ENCODE results near the gene GLCCI1. TPM values are rescaled to one million over a fixed set of nuclear protein-coding genes. Genes with fewer than 3 reads are reported as not detected.

The GLCCI1 gene
- total RNA-seq, 1 experiment from 2014 or later, result 8.5 TPM

- H3K27ac ChIP-seq (ENCODE audit: low read length), result no peak overlapping the region
- BruUV-seq (replicated peaks), result no TSS peak
- no peak overlapping the region for H3K9ac ChIP-seq (ENCODE audit: low read length)
- TF ChIP-seq CTCF (conservative IDR thresholded peaks at IDR 0.05; ENCODE audit: low read depth, low read length) (no peak), EZH2phosphoT487 (IDR thresholded peaks at IDR 0.05; ENCODE audit: borderline replicate concordance, low read length) (no peak), EZH2 (IDR thresholded peaks at IDR 0.05; ENCODE audit: low read length, unreplicated experiment) (no peak)
- H3K4me1 ChIP-seq (ENCODE audit: insufficient read depth, low read length), result peaks cover 13% of the 10 kb centered on the region
- ATAC-seq, result no peak
- no peak overlapping the region for H3K4me2 ChIP-seq (ENCODE audit: low read length)
- intact Hi-C loops (cut with micrococcal nuclease), result no loop called here
- H3K9me3 ChIP-seq (ENCODE audit: low read length), result no peaks in the 10 kb centered on the region
- CTCF ChIA-PET, result no interaction called here
- DNase-seq, result no peak
- H2AFZ ChIP-seq (ENCODE audit: low read length), result no peak overlapping the region
- no peaks in the 10 kb centered on the region for H4K20me1 ChIP-seq (ENCODE audit: low read length)
- H3K4me3 ChIP-seq (ENCODE audit: low read length), result no peak overlapping the region
- H3K79me2 ChIP-seq (ENCODE audit: low read length), result no peaks in the 10 kb centered on the region
- H3F3A ChIP-seq (ENCODE audit: low read length, unreplicated experiment), result no peaks in the 10 kb centered on the region
- H3K9me2 ChIP-seq (replicated peaks; ENCODE audit: low read length), result no peaks in the 10 kb centered on the region
- no peaks in the 10 kb centered on the region for H3K36me3 ChIP-seq (ENCODE audit: low read depth, low read length)
- POLR2A ChIA-PET (ENCODE audit: unreplicated experiment), result no interaction called here
- H3K27me3 ChIP-seq (ENCODE audit: low read length), result no peaks in the 10 kb centered on the region
Measured at GRCh38 chr7:7944619-7945282, 23.8 kb upstream of the GLCCI1 start.

DNA sequence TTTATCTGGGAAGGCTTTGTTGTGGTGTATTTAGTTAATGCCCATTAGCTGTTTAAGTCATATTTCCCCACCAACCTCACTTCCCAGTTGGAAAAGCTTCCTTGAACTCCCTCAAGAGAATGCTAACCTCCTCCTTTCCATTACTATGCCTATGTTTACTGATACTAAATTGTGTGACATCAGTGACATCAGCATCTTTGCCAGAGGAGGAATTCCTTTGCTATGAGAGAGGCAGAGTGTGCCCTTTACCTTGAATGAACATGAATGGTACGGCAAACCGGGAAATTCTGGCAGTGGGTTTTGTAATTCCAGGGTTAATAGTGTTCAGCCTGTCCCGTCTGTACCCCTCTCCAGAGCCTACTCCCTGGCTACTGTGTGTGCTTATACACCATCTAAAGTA is 22.1 kb upstream of the GLCCI1 start:
- CTCF ChIA-PET, result no interaction called here
- H3K79me2 ChIP-seq (ENCODE audit: low read length), result no peaks in the 10 kb centered on the region
- H3K27ac ChIP-seq (ENCODE audit: low read length), result no peak overlapping the region
- no peaks in the 10 kb centered on the region for H3K9me2 ChIP-seq (replicated peaks; ENCODE audit: low read length)
- POLR2A ChIA-PET (ENCODE audit: unreplicated experiment), result no interaction called here
- H3K9me3 ChIP-seq (ENCODE audit: low read length), result no peaks in the 10 kb centered on the region
- no peaks in the 10 kb centered on the region for H4K20me1 ChIP-seq (ENCODE audit: low read length)
- ATAC-seq (0 out of 2 replicates have a peak, but pooled peaks have one; percentile 13), DNase-seq (peak; percentile 63)
- H3K4me2 ChIP-seq (ENCODE audit: low read length), result no peak overlapping the region
- no peaks in the 10 kb centered on the region for H3F3A ChIP-seq (ENCODE audit: low read length, unreplicated experiment)
- no peaks in the 10 kb centered on the region for H3K36me3 ChIP-seq (ENCODE audit: low read depth, low read length)
- intact Hi-C loops (cut with micrococcal nuclease), result no loop called here
- no peak overlapping the region for H2AFZ ChIP-seq (ENCODE audit: low read length)
- H3K27me3 ChIP-seq (ENCODE audit: low read length), result no peaks in the 10 kb centered on the region
- no peak overlapping the region for H3K4me3 ChIP-seq (ENCODE audit: low read length)
- peaks cover 13% of the 10 kb centered on the region for H3K4me1 ChIP-seq (ENCODE audit: insufficient read depth, low read length)
- TF ChIP-seq CTCF (conservative IDR thresholded peaks at IDR 0.05; ENCODE audit: low read depth, low read length) (no peak), EZH2phosphoT487 (IDR thresholded peaks at IDR 0.05; ENCODE audit: borderline replicate concordance, low read length) (no peak), EZH2 (IDR thresholded peaks at IDR 0.05; ENCODE audit: low read length, unreplicated experiment) (no peak)
- no peak overlapping the region for H3K9ac ChIP-seq (ENCODE audit: low read length)
- BruUV-seq (replicated peaks), result no TSS peak

- no peaks in the 10 kb centered on the region for H3K9me3 ChIP-seq (ENCODE audit: low read length)
- no peaks in the 10 kb centered on the region for H3K27me3 ChIP-seq (ENCODE audit: low read length)
- no peak for DNase-seq
- ChIA-PET CTCF (no interaction called here), POLR2A (ENCODE audit: unreplicated experiment) (no interaction called here)
- H3K79me2 ChIP-seq (ENCODE audit: low read length), result no peaks in the 10 kb centered on the region
- intact Hi-C loops (cut with micrococcal nuclease), result no loop called here
- no peak for ATAC-seq
- no peak overlapping the region for H3K9ac ChIP-seq (ENCODE audit: low read length)
- no peak overlapping the region for H2AFZ ChIP-seq (ENCODE audit: low read length)
- no peak for TF ChIP-seq CTCF (conservative IDR thresholded peaks at IDR 0.05; ENCODE audit: low read depth, low read length)
- no peak for TF ChIP-seq EZH2phosphoT487 (IDR thresholded peaks at IDR 0.05; ENCODE audit: borderline replicate concordance, low read length)
- no peak for TF ChIP-seq EZH2 (IDR thresholded peaks at IDR 0.05; ENCODE audit: low read length, unreplicated experiment)
- no peaks in the 10 kb centered on the region for H3F3A ChIP-seq (ENCODE audit: low read length, unreplicated experiment)
- no peaks in the 10 kb centered on the region for H4K20me1 ChIP-seq (ENCODE audit: low read length)
- H3K36me3 ChIP-seq (ENCODE audit: low read depth, low read length), result no peaks in the 10 kb centered on the region
- no peak overlapping the region for H3K4me3 ChIP-seq (ENCODE audit: low read length)
- H3K9me2 ChIP-seq (replicated peaks; ENCODE audit: low read length), result no peaks in the 10 kb centered on the region
- H3K4me1 ChIP-seq (ENCODE audit: insufficient read depth, low read length), result peaks cover 13% of the 10 kb centered on the region
- H3K27ac ChIP-seq (ENCODE audit: low read length), result no peak overlapping the region
- BruUV-seq (replicated peaks), result no TSS peak
- no peak overlapping the region for H3K4me2 ChIP-seq (ENCODE audit: low read length)
Measured at GRCh38 chr7:7948232-7948631, 20.4 kb upstream of the GLCCI1 start.

All from PC-3 (cell line).